ENCODE data around the gene KCNH3.
"Not testable (repeated sequence)": the region's sequence is repeated elsewhere in the genome, so short reads cannot be mapped to it uniquely, and the experiment has no call there.

KCNH3 gene

DNA sequence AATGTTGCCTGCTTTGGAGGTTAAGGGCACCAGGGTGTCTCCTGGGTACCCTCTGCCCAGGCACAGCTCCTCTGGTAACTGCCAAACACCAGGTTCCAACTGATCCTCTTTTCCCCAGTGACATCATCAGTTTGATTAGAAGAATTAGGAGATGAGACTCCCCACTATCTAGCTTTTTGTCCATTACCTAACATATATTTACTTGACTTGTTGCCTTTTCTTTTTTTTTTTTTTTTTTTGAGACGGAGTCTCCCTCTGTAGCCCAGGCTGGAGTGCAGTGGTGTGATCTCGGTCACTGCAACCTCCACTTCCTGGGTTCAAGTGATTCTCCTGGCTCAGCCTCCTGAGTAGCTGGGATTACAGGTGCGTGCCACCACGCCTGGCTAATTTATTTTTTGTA is 66.7 kb downstream of the KCNH3 start, which contains the start of gene FAM186B:
Gene FAM186B (minus strand): TSS at position 101 of the 400 bp plus-strand sequence. CDS start 162 bp downstream, outside the sequence.
- not testable (repeated sequence) for H3K4me1 Mint-ChIP-seq, ATAC-seq, H3K36me3 Mint-ChIP-seq, H3K27ac Mint-ChIP-seq, H3K9me3 Mint-ChIP-seq, H3K4me3 Mint-ChIP-seq
- H3K27me3 Mint-ChIP-seq, result peaks cover 12% of the 10 kb centered on the region

Data from stimulated activated memory B cell treated with anti-CD40 and anti-IgM and Interleukin-4, amounts not matched to agents 10 μg/mL and 1 μg/mL and 100 μg/mL, for 72 hours (primary cell).